GM12873 (cell line): ENCODE data around the gene PCDHA5.

Source experiments
- CTCF ChIP-seq: IDR thresholded peaks from 2 replicates; pipeline ENCODE4 v1.5.1; 2012; ENCODE audit warnings: low read depth, mild to moderate bottlenecking, moderate library complexity, low read length, control low read depth; ENCODE audit not compliant: insufficient read depth; ENCODE audit errors: missing control alignments

Gene PCDHA5

GRCh38 chr5:140823475-140823874 lies 2.1 kb downstream of the PCDHA5 start:
- TF ChIP-seq CTCF: no peak

- TF ChIP-seq CTCF: no peak
Observed at GRCh38 chr5:140827704-140828361, 6.4 kb downstream of the PCDHA5 start, which contains the start of gene PCDHA6. Gene PCDHA6 (plus strand): TSS chr5:140827960. CDS start chr5:140828092, 132 bp downstream.

GRCh38 chr5:140828362-140828737 lies 6.9 kb downstream of the PCDHA5 start:
- no peak for TF ChIP-seq CTCF

- TF ChIP-seq CTCF: no peak
Observed at GRCh38 chr5:140833993-140834392, 12.6 kb downstream of the PCDHA5 start, which contains the start of gene PCDHA7. Gene PCDHA7 (plus strand): TSS chr5:140834269. CDS start chr5:140834384, 115 bp downstream.

- TF ChIP-seq CTCF: no peak
Observed at GRCh38 chr5:140835622-140836510, 14.5 kb downstream of the PCDHA5 start.

- TF ChIP-seq CTCF: peak; percentile 33
Observed at GRCh38 chr5:140840978-140841962, 19.9 kb downstream of the PCDHA5 start, which contains the start of gene PCDHA8. Gene PCDHA8 (plus strand): TSS chr5:140841187. CDS start chr5:140841322, 135 bp downstream.
